Measurements from ENCODE around the gene HDAC4.

The HDAC4 gene

GRCh38 chr2:239245107-239245506 lies 155.7 kb downstream of the HDAC4 start:
- no peak for TF ChIP-seq GATA2 (IDR thresholded peaks at IDR 0.05; ENCODE audit: low read depth, low read length)
- no peak for TF ChIP-seq GATA3 (IDR thresholded peaks at IDR 0.05; ENCODE audit: low read depth, low read length)

- TF ChIP-seq GATA3 (IDR thresholded peaks at IDR 0.05; ENCODE audit: low read depth, low read length) (no peak), GATA2 (IDR thresholded peaks at IDR 0.05; ENCODE audit: low read depth, low read length) (no peak)
These were observed 156.2 kb downstream of the HDAC4 start for GRCh38 chr2:239244625-239245024.

GRCh38 chr2:239241431-239241960 lies 159.3 kb downstream of the HDAC4 start:
- TF ChIP-seq GATA2 (IDR thresholded peaks at IDR 0.05; ENCODE audit: low read depth, low read length) (no peak), GATA3 (IDR thresholded peaks at IDR 0.05; ENCODE audit: low read depth, low read length) (no peak)

GRCh38 chr2:239240414-239240881 lies 160.4 kb downstream of the HDAC4 start:
- TF ChIP-seq GATA3 (IDR thresholded peaks at IDR 0.05; ENCODE audit: low read depth, low read length) (no peak), GATA2 (IDR thresholded peaks at IDR 0.05; ENCODE audit: low read depth, low read length) (peak; percentile 76)

GRCh38 chr2:239239607-239240413 lies 161.0 kb downstream of the HDAC4 start:
- no peak for TF ChIP-seq GATA3 (IDR thresholded peaks at IDR 0.05; ENCODE audit: low read depth, low read length)
- 0 out of 2 replicates have a peak, but pooled peaks have one; percentile 31 for TF ChIP-seq GATA2 (IDR thresholded peaks at IDR 0.05; ENCODE audit: low read depth, low read length)

- TF ChIP-seq GATA2 (IDR thresholded peaks at IDR 0.05; ENCODE audit: low read depth, low read length) = no peak
- no peak for TF ChIP-seq GATA3 (IDR thresholded peaks at IDR 0.05; ENCODE audit: low read depth, low read length)
These were observed 161.8 kb downstream of the HDAC4 start for GRCh38 chr2:239238839-239239606.

- TF ChIP-seq GATA2 (IDR thresholded peaks at IDR 0.05; ENCODE audit: low read depth, low read length) (no peak), GATA3 (IDR thresholded peaks at IDR 0.05; ENCODE audit: low read depth, low read length) (no peak)
These were observed 162.4 kb downstream of the HDAC4 start for GRCh38 chr2:239238381-239238780.

- TF ChIP-seq GATA3 (IDR thresholded peaks at IDR 0.05; ENCODE audit: low read depth, low read length) (no peak), GATA2 (IDR thresholded peaks at IDR 0.05; ENCODE audit: low read depth, low read length) (no peak)
These were observed 164.0 kb downstream of the HDAC4 start for GRCh38 chr2:239236808-239237205.

- TF ChIP-seq GATA2 (IDR thresholded peaks at IDR 0.05; ENCODE audit: low read depth, low read length) = no peak
- no peak for TF ChIP-seq GATA3 (IDR thresholded peaks at IDR 0.05; ENCODE audit: low read depth, low read length)
These were observed 164.6 kb downstream of the HDAC4 start for GRCh38 chr2:239236043-239236807.

GRCh38 chr2:239235311-239235710 lies 165.5 kb downstream of the HDAC4 start:
- no peak for TF ChIP-seq GATA3 (IDR thresholded peaks at IDR 0.05; ENCODE audit: low read depth, low read length)
- no peak for TF ChIP-seq GATA2 (IDR thresholded peaks at IDR 0.05; ENCODE audit: low read depth, low read length)

- TF ChIP-seq GATA2 (IDR thresholded peaks at IDR 0.05; ENCODE audit: low read depth, low read length) (no peak), GATA3 (IDR thresholded peaks at IDR 0.05; ENCODE audit: low read depth, low read length) (no peak)
These were observed 166.3 kb downstream of the HDAC4 start for GRCh38 chr2:239234191-239235175.

GRCh38 chr2:239233576-239233975 lies 167.2 kb downstream of the HDAC4 start:
- TF ChIP-seq GATA2 (IDR thresholded peaks at IDR 0.05; ENCODE audit: low read depth, low read length) (no peak), GATA3 (IDR thresholded peaks at IDR 0.05; ENCODE audit: low read depth, low read length) (no peak)

GRCh38 chr2:239232195-239232578 lies 168.6 kb downstream of the HDAC4 start:
- no peak for TF ChIP-seq GATA2 (IDR thresholded peaks at IDR 0.05; ENCODE audit: low read depth, low read length)
- no peak for TF ChIP-seq GATA3 (IDR thresholded peaks at IDR 0.05; ENCODE audit: low read depth, low read length)

Measured in SH-SY5Y (cell line).